Fibroblast of lung (primary cell): Measurements from ENCODE around the gene KIF6. TPM values are rescaled to one million over a fixed set of nuclear protein-coding genes. Genes with fewer than 3 reads are reported as not detected.
A peak's percentile ranks its signal among the peaks of the same experiment; 100 is the strongest.

Source experiments
- DNase-seq, 2 donors: peaks; one replicate each; pipeline versions ENCODE4 v3.0.0 to v3.0.0-alpha.2; 2010; ENCODE audit warnings: low read depth in 2 of 2
- H2AFZ ChIP-seq: 2 replicates; pipeline ENCODE4 v1.5.1; 2012; ENCODE audit warnings: low read length, control low read depth, inconsistent platforms
- H3K27ac ChIP-seq: 2 replicates; pipeline ENCODE4 v1.5.1; 2011; ENCODE audit warnings: low read length, control low read depth; ENCODE audit not compliant: insufficient read depth
- H3K27me3 ChIP-seq: 2 replicates; pipeline ENCODE4 v1.5.1; 2011; ENCODE audit warnings: mild to moderate bottlenecking, low read length; ENCODE audit not compliant: control insufficient read depth, insufficient read depth
- H3K36me3 ChIP-seq: 2 replicates; pipeline ENCODE4 v1.5.1; 2011; ENCODE audit warnings: low read length; ENCODE audit not compliant: control insufficient read depth, insufficient read depth
- H3K4me1 ChIP-seq: 2 replicates; pipeline ENCODE4 v1.5.1; 2011; ENCODE audit warnings: low read length; ENCODE audit not compliant: control insufficient read depth, insufficient read depth; ENCODE audit errors: extremely low read depth
- H3K4me2 ChIP-seq: 2 replicates; pipeline ENCODE4 v1.5.1; 2011; ENCODE audit warnings: low read length, control low read depth; ENCODE audit not compliant: insufficient read depth; ENCODE audit errors: extremely low read depth
- H3K4me3 ChIP-seq, 4 experiments: fragments of 200-600 bp in 1 of 4; sonication (generic) in 1 of 4; replicated peaks in 1 of 4; 2 replicates each; pipeline ENCODE4 v1.5.1; 2011 to 2016; ENCODE audit warnings: low read length in 4 of 4, low read depth in 3 of 4, mild to moderate bottlenecking in 3 of 4, control low read depth in 2 of 4, inconsistent platforms in 1 of 4, mixed read lengths in 1 of 4; ENCODE audit not compliant: insufficient read depth in 1 of 4; ENCODE audit errors: control extremely low read depth in 1 of 4
- H3K79me2 ChIP-seq: 2 replicates; pipeline ENCODE4 v1.5.1; 2012; ENCODE audit warnings: mild to moderate bottlenecking, low read length, inconsistent platforms; ENCODE audit not compliant: control insufficient read depth, insufficient read depth
- H3K9ac ChIP-seq: 2 replicates; pipeline ENCODE4 v1.5.1; 2011; ENCODE audit warnings: mild to moderate bottlenecking, low read length, control low read depth; ENCODE audit not compliant: insufficient read depth
- H3K9me3 ChIP-seq: 2 replicates; pipeline ENCODE4 v1.5.1; 2012; ENCODE audit warnings: low read depth, low read length; ENCODE audit not compliant: control insufficient read depth, insufficient read depth
- H4K20me1 ChIP-seq: 2 replicates; pipeline ENCODE4 v1.5.1; 2011; ENCODE audit warnings: low read length; ENCODE audit not compliant: control insufficient read depth, insufficient read depth; ENCODE audit errors: extremely low read depth
- CTCF ChIP-seq, 2 donors: IDR thresholded peaks in 1 of 2; conservative IDR thresholded peaks in 1 of 2; 1 replicate in 1 of 2; 2 replicates in 1 of 2; pipeline ENCODE4 v1.5.1; 2011 to 2012; ENCODE audit warnings: low read length in 2 of 2, control low read depth in 1 of 2, inconsistent platforms in 1 of 2, low read depth in 1 of 2, mild to moderate bottlenecking in 1 of 2
- EZH2 ChIP-seq: IDR thresholded peaks from 2 replicates; pipeline ENCODE4 v1.5.1; 2012; ENCODE audit warnings: low read length, control low read depth, mild to moderate bottlenecking; ENCODE audit errors: missing control alignments
- polyA plus RNA-seq, 2 donors: library from polyadenylated mRNA; depleted of rRNA in 1 of 2; stranded (reverse) in 1 of 2; unstranded in 1 of 2; fragments of >200 nt; gene quantifications; 2 replicates each; pipeline ENCODE4 v1.2.1, GENCODE V29; 2011 to 2012; ENCODE audit warnings: missing spikeins in 1 of 2
- total RNA-seq: library from RNA; depleted of rRNA; stranded (reverse); fragments of >200 nt; gene quantifications from 2 replicates; pipeline ENCODE4 v1.2.1, GENCODE V29; 2014

Gene KIF6
- total and polyA plus RNA-seq, 2 donors (not counting 1 experiment from before 2014, with no cell fraction given), result 0.24 to 0.83 TPM

DNA sequence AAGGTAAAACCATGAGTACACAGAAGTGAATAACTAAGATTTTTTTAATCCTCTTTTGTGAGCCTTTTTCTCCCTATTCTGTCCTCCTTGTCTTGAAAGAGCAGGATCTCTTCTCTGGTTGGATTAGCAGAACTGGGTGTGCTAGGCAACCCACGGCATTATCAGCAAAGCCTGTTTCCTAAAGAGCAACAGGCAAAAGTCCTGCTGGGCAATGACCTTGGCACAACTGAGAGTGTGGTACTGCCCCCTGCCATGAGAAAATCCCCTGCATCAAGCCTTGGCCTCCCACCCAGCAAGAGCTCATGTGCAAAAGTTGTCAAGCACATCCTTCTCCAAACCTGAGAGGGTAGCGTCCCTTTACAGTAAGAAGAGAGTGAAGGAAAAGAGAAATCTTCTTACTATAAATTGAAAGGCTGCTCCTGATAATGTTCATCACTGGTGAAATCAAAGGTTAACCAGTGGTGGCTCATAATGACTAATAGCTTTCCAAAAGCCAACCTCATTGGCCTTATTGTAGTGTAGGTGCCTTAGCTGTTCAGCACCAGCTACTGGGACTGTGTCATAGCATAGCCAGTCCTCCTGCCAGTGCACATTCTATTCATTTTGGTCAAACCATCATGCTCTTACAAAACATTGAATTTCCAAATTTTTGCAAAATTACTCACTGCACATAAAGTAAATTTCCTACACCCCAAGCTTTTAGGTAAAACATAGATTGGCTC lies 17.1 kb downstream of the KIF6 start:
- DNase-seq, result peak; percentile 10 to 30
- TF ChIP-seq EZH2, result no peak
- no peak for TF ChIP-seq CTCF (conservative IDR thresholded peaks at IDR 0.05 in 1 of 2, IDR thresholded peaks at IDR 0.05 in 1 of 2; ENCODE audit: low read depth in 1 of 2, low read length in 2 of 2)
- H3K9me3 ChIP-seq, result no peaks in the 10 kb centered on the region
- H3K27me3 ChIP-seq, result no peaks in the 10 kb centered on the region
- no peak overlapping the region for H3K9ac ChIP-seq
- no peaks in the 10 kb centered on the region for H4K20me1 ChIP-seq
- no peak overlapping the region for H2AFZ ChIP-seq
- H3K79me2 ChIP-seq, result no peaks in the 10 kb centered on the region
- no peak overlapping the region for H3K4me3 ChIP-seq
- peaks cover 3% of the 10 kb centered on the region for H3K4me1 ChIP-seq
- H3K36me3 ChIP-seq, result no peaks in the 10 kb centered on the region
- no peak overlapping the region for H3K27ac ChIP-seq
- peak overlapping the region; percentile 45 for H3K4me2 ChIP-seq

DNA sequence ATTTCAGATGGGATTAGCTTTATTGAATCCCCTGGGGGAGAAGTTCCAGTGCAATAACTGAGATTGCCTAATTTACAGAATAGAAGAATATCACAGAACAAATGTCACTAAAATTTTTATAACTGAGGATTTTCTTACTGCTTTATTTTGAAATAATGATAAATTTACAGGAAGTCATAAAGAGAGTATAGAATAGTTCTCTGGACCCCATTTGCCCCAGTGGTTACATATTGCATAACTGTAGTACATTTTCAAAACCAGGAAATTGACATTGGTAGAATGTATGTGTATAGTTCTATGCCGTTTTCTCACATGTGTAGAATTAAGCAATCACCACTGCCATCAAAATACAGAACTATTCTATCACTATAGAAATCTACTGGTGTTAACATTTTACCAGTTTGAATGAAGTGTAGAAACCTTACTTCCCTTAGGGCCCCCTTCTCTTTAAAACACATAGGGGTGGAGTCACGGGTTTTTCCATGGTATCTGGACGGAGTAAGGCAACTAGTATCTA lies 18.3 kb downstream of the KIF6 start:
- no peaks in the 10 kb centered on the region for H3K79me2 ChIP-seq
- peaks cover 3% of the 10 kb centered on the region for H3K4me1 ChIP-seq
- TF ChIP-seq CTCF (conservative IDR thresholded peaks at IDR 0.05 in 1 of 2, IDR thresholded peaks at IDR 0.05 in 1 of 2; ENCODE audit: low read depth in 1 of 2, low read length in 2 of 2) (no peak), EZH2 (no peak)
- H3K9me3 ChIP-seq, result no peaks in the 10 kb centered on the region
- no peaks in the 10 kb centered on the region for H3K36me3 ChIP-seq
- H2AFZ ChIP-seq, result no peak overlapping the region
- H3K27me3 ChIP-seq, result no peaks in the 10 kb centered on the region
- no peak overlapping the region for H3K9ac ChIP-seq
- H3K4me3 ChIP-seq, result no peak overlapping the region
- DNase-seq, result no peak
- no peaks in the 10 kb centered on the region for H4K20me1 ChIP-seq
- H3K4me2 ChIP-seq, result no peak overlapping the region
- H3K27ac ChIP-seq, result no peak overlapping the region

DNA sequence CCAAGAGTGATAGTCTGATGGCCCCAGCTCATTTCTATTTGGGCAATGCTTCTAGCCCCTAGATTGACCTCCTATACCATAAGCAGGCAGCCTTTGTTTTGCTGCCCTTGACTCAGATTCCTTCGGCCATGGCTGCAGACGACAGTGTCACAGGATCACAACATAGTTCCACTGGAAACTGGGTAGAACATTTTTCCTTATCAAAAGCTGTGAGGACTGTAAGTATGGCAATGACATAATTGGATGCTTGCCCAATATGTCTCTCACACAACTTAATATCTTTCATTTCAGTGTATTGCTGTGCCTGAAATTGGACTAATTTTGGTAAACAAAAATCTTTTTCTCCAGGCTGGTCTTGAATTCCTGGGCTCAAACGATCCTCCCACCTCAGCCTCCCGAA lies 22.9 kb downstream of the KIF6 start:
- Histone ChIP-seq H3K9ac (no peak overlapping the region), H2AFZ (no peak overlapping the region), H3K9me3 (no peaks in the 10 kb centered on the region), H3K4me1 (no peaks in the 10 kb centered on the region), H3K36me3 (no peaks in the 10 kb centered on the region), H3K4me3 (no peak overlapping the region), H3K27ac (no peak overlapping the region), H3K4me2 (no peak overlapping the region), H3K27me3 (no peaks in the 10 kb centered on the region), H3K79me2 (no peaks in the 10 kb centered on the region), H4K20me1 (no peaks in the 10 kb centered on the region)
- TF ChIP-seq CTCF (conservative IDR thresholded peaks at IDR 0.05 in 1 of 2, IDR thresholded peaks at IDR 0.05 in 1 of 2; ENCODE audit: low read depth in 1 of 2, low read length in 2 of 2) (no peak), EZH2 (no peak)
- DNase-seq, result no peak
